Endodermal cell (in vitro differentiated cells): ENCODE measurements around the gene ZBTB8A. TPM values are rescaled to one million over a fixed set of nuclear protein-coding genes. Genes with fewer than 3 reads are reported as not detected.
"Not testable (repeated sequence)": the region's sequence is repeated elsewhere in the genome, so short reads cannot be mapped to it uniquely, and the experiment has no call there.

Experiments used
- DNase-seq: peaks from one replicate; pipeline ENCODE4 v3.0.0-alpha.2; 2017
- H3K27ac ChIP-seq: 2 replicates; pipeline ENCODE4 v1.5.1; 2013; ENCODE audit warnings: mild to moderate bottlenecking, low read depth, low read length, moderate library complexity
- H3K27me3 ChIP-seq: 2 replicates; pipeline ENCODE4 v1.6.1; 2013; ENCODE audit warnings: mild to moderate bottlenecking, low read length, moderate library complexity; ENCODE audit not compliant: insufficient read depth, control insufficient read depth, poor library complexity, severe bottlenecking
- H3K36me3 ChIP-seq: 2 replicates; pipeline ENCODE4 v1.7.0; 2013; ENCODE audit warnings: mild to moderate bottlenecking, low read length, moderate library complexity; ENCODE audit not compliant: control insufficient read depth, insufficient read depth
- H3K4me1 ChIP-seq: one replicate; pipeline ENCODE4 v1.7.0; 2013; ENCODE audit warnings: low read length; ENCODE audit not compliant: control insufficient read depth, insufficient read depth
- H3K4me3 ChIP-seq: 2 replicates; pipeline ENCODE4 v1.5.1; 2013; ENCODE audit warnings: mild to moderate bottlenecking, low read length, moderate library complexity
- H3K9ac ChIP-seq: 2 replicates; pipeline ENCODE4 v1.6.1; 2013; ENCODE audit warnings: mild to moderate bottlenecking, low read length, moderate library complexity; ENCODE audit not compliant: poor library complexity, severe bottlenecking; ENCODE audit errors: extremely low read depth
- H3K9me3 ChIP-seq: 2 replicates; pipeline ENCODE4 v1.6.1; 2013; ENCODE audit warnings: mild to moderate bottlenecking, low read length, moderate library complexity; ENCODE audit not compliant: control insufficient read depth
- H3K27ac Mint-ChIP-seq: 2 replicates; pipeline ENCODE4 v1.8.0; 2020; ENCODE audit warnings: mixed read lengths
- H3K27me3 Mint-ChIP-seq: 2 replicates; pipeline ENCODE4 v1.8.0; 2021; ENCODE audit warnings: mild to moderate bottlenecking, mixed read lengths; ENCODE audit not compliant: insufficient read depth
- H3K36me3 Mint-ChIP-seq: 2 replicates; pipeline ENCODE4 v1.8.0; 2020; ENCODE audit warnings: low read depth, mixed read lengths
- H3K4me1 Mint-ChIP-seq: 2 replicates; pipeline ENCODE4 v1.8.0; 2020; ENCODE audit warnings: mixed read lengths
- H3K4me3 Mint-ChIP-seq: 2 replicates; pipeline ENCODE4 v1.8.0; 2020; ENCODE audit warnings: mild to moderate bottlenecking, moderate library complexity, mixed read lengths
- H3K9me3 Mint-ChIP-seq: 2 replicates; pipeline ENCODE4 v1.8.0; 2020; ENCODE audit warnings: mild to moderate bottlenecking, mixed read lengths
- whole genome bisulfite sequencing, 2 experiments: methylation state at CpG; one replicate each; pipeline versions ENCODE4 v1.1.5 to v1.1.7; 2013; ENCODE audit warnings: missing lambda C conversion rate in 2 of 2, mixed read lengths in 1 of 2; ENCODE audit not compliant: insufficient coverage in 1 of 2, insufficient read length in 1 of 2; 5-methylcytosine and 5-hydroxymethylcytosine counted together
- total RNA-seq, 2 donors: library from RNA; stranded (reverse); fragmentation: NEBNext Ultra II Directional in 1 of 2; extraction: Animal tissue kit (Norgen Biotek cat#: 25700) in 1 of 2; gene quantifications; 2 replicates in 1 of 2; 3 replicates in 1 of 2; pipeline ENCODE4 v1.2.1, GENCODE V29; 2021
- TF ChIP-seq, protein P1 (sequence below): fragments of 200-600 bp; sonication (generic); conservative IDR thresholded peaks from 2 replicates; pipeline ENCODE4 v1.5.0; 2021; ENCODE audit warnings: antibody characterized with exemption, mild to moderate bottlenecking

Gene ZBTB8A
- total RNA-seq, 2 donors from 2014 or later = 22.6 to 25.3 TPM

GRCh38 chr1:32521165-32521564 lies 18.1 kb upstream of the ZBTB8A start:
- Mint-ChIP-seq H3K9me3 (no peaks in the 10 kb centered on the region), H3K27me3 (no peaks in the 10 kb centered on the region), H3K4me3 (peak overlapping the region; percentile 60), H3K27ac (peak overlapping the region; percentile 42), H3K4me1 (no peaks in the 10 kb centered on the region), H3K36me3 (no peaks in the 10 kb centered on the region)
- no peak overlapping the region for H3K9ac ChIP-seq
- no peaks in the 10 kb centered on the region for H3K9me3 ChIP-seq
- no peaks in the 10 kb centered on the region for H3K4me1 ChIP-seq
- no peak for DNase-seq
- H3K27me3 ChIP-seq = no peaks in the 10 kb centered on the region
- H3K4me3 ChIP-seq = no peak overlapping the region
- WGBS, 2 experiments = 90 to 94% methylated on average over 5 to 6 of the region's 6 CpGs
- TF ChIP-seq, protein P1, sequence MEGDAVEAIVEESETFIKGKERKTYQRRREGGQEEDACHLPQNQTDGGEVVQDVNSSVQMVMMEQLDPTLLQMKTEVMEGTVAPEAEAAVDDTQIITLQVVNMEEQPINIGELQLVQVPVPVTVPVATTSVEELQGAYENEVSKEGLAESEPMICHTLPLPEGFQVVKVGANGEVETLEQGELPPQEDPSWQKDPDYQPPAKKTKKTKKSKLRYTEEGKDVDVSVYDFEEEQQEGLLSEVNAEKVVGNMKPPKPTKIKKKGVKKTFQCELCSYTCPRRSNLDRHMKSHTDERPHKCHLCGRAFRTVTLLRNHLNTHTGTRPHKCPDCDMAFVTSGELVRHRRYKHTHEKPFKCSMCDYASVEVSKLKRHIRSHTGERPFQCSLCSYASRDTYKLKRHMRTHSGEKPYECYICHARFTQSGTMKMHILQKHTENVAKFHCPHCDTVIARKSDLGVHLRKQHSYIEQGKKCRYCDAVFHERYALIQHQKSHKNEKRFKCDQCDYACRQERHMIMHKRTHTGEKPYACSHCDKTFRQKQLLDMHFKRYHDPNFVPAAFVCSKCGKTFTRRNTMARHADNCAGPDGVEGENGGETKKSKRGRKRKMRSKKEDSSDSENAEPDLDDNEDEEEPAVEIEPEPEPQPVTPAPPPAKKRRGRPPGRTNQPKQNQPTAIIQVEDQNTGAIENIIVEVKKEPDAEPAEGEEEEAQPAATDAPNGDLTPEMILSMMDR = peak; percentile 48
- no peak overlapping the region for H3K27ac ChIP-seq
- no peaks in the 10 kb centered on the region for H3K36me3 ChIP-seq

DNA sequence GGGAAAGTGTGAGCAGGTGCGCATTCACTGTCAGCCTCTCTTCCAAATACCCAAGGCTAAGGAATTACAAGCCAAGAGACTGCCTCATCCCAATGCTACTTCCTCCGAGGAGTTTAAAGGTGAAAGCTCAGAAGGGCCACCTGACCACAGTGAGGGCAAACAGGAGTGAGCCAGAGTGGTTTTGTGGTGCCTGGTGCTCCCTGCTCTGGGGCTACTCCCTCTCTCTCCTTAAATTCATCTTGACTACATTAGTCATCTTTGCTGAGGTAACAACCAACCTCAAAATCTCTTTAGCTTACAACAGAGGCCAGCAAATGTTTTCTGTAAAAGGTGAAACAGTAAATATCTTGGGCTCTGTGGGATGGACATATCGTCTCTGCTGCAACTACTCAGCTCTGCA lies 14.2 kb upstream of the ZBTB8A start:
- no peaks in the 10 kb centered on the region for H3K4me1 ChIP-seq
- H3K4me1 Mint-ChIP-seq = no peaks in the 10 kb centered on the region

GRCh38 chr1:32525661-32526444 lies 13.4 kb upstream of the ZBTB8A start:
- H3K27ac Mint-ChIP-seq = no peak overlapping the region
- H3K27me3 Mint-ChIP-seq = no peaks in the 10 kb centered on the region
- H3K36me3 Mint-ChIP-seq = no peaks in the 10 kb centered on the region

More for the DNA sequence above, 14.2 kb upstream of the ZBTB8A start:
- no peak overlapping the region for H3K9ac ChIP-seq
- H3K27me3 ChIP-seq = no peaks in the 10 kb centered on the region
- Mint-ChIP-seq H3K36me3 (no peaks in the 10 kb centered on the region), H3K27me3 (no peaks in the 10 kb centered on the region), H3K4me3 (no peak overlapping the region), H3K9me3 (no peaks in the 10 kb centered on the region), H3K27ac (no peak overlapping the region)
- H3K4me3 ChIP-seq = no peak overlapping the region
- H3K27ac ChIP-seq = no peak overlapping the region
- TF ChIP-seq, protein P1 = peak; percentile 13
- 90% methylated on average over 1 to 3 of the region's 3 CpGs for WGBS, 2 experiments
- DNase-seq = no peak
- H3K9me3 ChIP-seq = no peaks in the 10 kb centered on the region
- H3K36me3 ChIP-seq = no peaks in the 10 kb centered on the region

GRCh38 chr1:32528550-32528949 lies 10.7 kb upstream of the ZBTB8A start:
- not testable (repeated sequence) for H3K27ac ChIP-seq, H3K27me3 ChIP-seq

More at GRCh38 chr1:32525661-32526444, 13.4 kb upstream of the ZBTB8A start:
- Histone ChIP-seq H3K9me3 (no peaks in the 10 kb centered on the region), H3K27me3 (no peaks in the 10 kb centered on the region), H3K27ac (no peak overlapping the region), H3K9ac (no peak overlapping the region), H3K4me1 (no peaks in the 10 kb centered on the region), H3K4me3 (no peak overlapping the region), H3K36me3 (no peaks in the 10 kb centered on the region)
- WGBS, 2 experiments = 94 to 98% methylated on average over 8 to 9 of the region's 9 CpGs
- Mint-ChIP-seq H3K4me1 (no peaks in the 10 kb centered on the region), H3K4me3 (no peak overlapping the region), H3K9me3 (no peaks in the 10 kb centered on the region)
- DNase-seq = no peak
- TF ChIP-seq, protein P1 = no peak

More at GRCh38 chr1:32528550-32528949, 10.7 kb upstream of the ZBTB8A start:
- H3K9me3 ChIP-seq, H3K9me3 Mint-ChIP-seq, H3K4me3 ChIP-seq, H3K27me3 Mint-ChIP-seq, DNase-seq, H3K36me3 Mint-ChIP-seq, H3K9ac ChIP-seq, H3K36me3 ChIP-seq, H3K4me1 ChIP-seq, H3K4me3 Mint-ChIP-seq, H3K4me1 Mint-ChIP-seq, H3K27ac Mint-ChIP-seq: not testable (repeated sequence)
- 84 to 91% methylated on average over 2 to 9 of the region's 10 CpGs for WGBS, 2 experiments
